GM21529 (cell line): ENCODE measurements around the gene VPS37D.
"Not testable (repeated sequence)": the region's sequence is repeated elsewhere in the genome, so short reads cannot be mapped to it uniquely, and the experiment has no call there.

Experiments used
- ATAC-seq: cut with Tn5 transposase; IDR thresholded peaks from one replicate; pipeline ENCODE4 v1.9.1; 2021; ENCODE audit not compliant: unreplicated experiment

The VPS37D gene

DNA sequence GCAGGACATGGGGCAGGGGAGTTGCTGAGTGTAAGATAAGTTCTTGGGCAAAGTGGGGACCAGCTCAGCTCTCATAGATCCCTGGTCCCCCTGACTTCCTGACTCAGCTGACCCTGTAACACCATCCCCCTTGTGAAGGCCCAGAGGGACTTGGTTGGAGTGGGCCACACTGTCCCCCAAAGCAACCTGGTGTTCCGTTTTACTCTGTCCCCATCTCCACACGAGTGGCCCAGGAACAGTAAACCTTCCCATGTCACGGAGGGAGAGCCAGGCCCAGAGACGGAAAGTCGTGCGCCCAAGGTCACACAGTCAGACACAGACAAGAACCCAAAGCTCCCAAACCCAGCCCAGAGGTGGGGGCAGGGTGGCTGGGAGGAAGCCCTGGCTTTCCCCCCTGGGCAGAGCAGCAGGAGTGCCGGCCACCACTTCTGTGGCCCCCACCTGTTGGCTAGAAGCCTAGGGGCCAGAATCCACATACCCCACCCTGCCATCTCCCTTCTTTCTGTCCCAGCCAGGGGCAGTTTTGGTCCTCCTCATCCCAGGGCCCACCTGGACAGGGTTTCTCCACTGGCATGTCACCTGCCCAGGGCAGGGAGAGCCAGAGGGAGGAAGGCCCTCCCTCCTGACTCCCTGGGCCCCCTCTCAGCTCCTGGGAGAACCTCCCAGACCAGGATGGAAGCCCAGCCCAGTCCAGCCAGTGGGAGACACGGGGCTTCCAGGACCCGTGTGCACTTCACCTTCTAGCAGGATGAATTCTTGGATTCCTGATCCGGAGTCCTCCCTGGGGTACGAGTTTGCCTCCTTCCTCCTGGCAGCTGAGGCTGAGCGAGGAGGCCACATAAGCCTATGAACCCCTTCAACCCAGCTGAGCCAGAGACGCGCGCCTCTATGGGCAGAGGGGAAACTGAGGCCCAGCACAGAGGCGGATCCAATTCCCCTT, 20.6 kb upstream of the VPS37D start:
- ATAC-seq: no peak

GRCh38 chr7:73647725-73648592, 19.7 kb upstream of the VPS37D start:
- ATAC-seq: no peak

DNA sequence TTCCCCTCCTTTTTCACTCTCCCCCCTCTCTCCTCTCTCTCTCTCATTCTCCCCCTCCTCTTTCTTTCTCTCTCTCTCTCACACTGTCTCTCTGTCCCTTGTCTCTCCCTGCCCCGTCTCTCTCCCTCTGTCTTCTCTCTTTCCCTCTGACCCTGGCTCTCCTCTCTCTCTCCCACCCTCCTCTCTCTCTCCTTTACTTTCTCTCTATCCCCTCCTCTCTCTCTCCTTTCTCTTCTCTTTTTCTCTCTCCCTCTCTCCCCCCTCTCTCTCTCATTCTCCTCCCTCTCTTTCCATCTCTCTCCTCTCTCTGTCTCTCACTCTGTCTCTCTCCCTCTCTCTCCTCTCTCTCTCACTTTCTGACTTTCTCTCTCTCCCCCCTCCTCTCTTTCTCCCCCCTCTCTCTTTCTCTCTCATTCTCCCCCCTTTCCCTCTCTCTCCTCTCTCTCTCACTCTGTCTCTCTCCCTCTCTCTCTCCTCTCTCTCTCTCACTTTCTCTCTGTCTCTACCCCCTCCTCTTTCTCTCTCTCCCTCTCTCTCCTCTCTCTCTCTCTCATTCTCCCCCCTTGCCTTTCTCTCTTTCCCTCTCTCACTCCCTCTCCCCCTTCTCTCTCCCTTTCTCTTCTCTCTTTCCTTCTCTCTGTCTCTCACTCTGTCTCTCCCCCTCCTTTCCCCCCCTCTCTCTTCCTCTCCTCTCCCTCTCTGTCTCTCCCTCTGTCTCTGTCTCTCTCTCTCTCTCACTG, 18.9 kb upstream of the VPS37D start:
- no peak for ATAC-seq

GRCh38 chr7:73649576-73649975, 18.1 kb upstream of the VPS37D start:
- no peak for ATAC-seq

DNA sequence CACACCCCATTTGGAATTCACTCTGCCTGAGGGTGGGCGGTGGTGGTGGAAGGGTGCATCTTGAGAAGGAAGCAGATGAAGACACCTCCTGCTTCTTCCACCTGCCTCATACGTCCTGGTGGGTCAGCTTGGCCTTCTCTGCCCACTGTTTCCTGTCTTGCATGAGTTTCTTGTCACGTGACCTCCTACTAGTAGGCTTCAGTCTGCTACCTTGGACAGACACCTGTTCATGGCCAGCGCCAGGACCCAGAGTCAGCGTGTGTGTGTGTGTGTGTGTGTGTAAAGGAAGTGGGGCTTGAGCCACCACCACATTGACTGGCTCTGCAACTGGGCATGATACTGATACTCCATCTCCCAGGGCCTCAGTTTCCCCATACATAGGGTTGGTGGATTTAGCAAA, 17.1 kb upstream of the VPS37D start:
- ATAC-seq: no peak

DNA sequence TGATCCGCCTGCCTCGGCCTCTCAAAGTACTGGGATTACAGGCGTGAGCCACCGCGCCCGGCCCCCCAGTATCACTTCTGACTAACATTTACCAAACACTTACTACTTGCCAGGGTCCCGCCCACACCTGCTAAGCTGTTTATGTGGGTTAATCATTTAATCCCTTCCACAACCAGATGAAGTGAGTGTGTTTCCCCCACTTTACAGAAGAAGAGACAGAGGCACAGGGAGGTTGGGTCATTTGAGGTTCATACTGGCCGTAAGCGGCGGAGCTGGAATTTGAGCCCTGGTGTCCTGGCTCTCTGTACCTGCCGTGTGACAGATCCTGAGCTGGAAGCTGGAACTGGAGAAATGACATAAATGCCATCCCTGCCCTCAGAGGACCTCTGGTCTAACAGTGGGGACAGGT, 15.1 kb upstream of the VPS37D start:
- ATAC-seq: no peak

GRCh38 chr7:73655309-73655708, 12.3 kb upstream of the VPS37D start:
- ATAC-seq: not testable (repeated sequence)

GRCh38 chr7:73659983-73660382, 7.6 kb upstream of the VPS37D start:
- ATAC-seq: no peak

- ATAC-seq: not testable (repeated sequence)
Observed at GRCh38 chr7:73660594-73660993, 7.0 kb upstream of the VPS37D start.

DNA sequence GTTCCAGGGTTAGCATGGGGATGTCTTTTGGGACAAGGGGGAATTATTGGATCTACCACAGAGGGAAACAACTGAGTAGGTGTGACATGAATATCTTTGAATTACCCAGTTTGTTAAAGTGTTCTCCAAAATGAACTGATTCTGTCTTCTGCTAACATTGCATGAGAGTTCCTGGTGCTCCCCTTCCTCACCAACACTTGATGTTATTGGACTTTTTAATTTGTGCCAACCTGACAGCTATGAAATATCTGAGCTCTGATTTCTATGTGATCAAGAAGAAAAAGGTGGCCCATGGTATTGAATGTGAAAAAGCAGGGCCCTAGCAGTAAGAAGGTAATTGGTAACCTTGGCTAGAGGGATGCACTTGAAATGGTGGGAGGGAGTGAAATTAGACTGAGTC, 4.6 kb upstream of the VPS37D start:
- ATAC-seq: no peak

GRCh38 chr7:73668103-73668885, 663 bp downstream of the VPS37D start:
- ATAC-seq: peak; percentile 9

GRCh38 chr7:73668886-73669230, 1.2 kb downstream of the VPS37D start:
- ATAC-seq: no peak

DNA sequence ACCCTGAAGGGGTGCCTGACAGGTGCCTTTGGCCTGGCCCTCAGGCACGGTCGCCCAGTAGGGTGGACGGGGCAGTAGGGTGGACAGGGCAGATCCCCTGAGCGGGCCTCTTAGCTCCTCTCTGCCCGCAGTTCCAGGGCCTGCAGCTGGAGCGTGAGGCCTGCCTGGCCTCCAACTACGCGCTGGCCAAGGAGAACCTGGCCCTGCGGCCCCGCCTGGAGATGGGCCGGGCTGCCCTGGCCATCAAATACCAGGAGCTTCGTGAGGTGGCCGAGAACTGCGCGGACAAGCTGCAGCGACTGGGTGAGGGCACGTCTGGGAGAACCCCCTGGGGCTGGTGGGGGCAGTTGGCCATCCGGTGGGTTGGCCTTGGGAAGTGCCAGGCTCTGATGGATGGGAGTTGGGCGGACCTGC, 1.7 kb downstream of the VPS37D start:
- no peak for ATAC-seq

DNA sequence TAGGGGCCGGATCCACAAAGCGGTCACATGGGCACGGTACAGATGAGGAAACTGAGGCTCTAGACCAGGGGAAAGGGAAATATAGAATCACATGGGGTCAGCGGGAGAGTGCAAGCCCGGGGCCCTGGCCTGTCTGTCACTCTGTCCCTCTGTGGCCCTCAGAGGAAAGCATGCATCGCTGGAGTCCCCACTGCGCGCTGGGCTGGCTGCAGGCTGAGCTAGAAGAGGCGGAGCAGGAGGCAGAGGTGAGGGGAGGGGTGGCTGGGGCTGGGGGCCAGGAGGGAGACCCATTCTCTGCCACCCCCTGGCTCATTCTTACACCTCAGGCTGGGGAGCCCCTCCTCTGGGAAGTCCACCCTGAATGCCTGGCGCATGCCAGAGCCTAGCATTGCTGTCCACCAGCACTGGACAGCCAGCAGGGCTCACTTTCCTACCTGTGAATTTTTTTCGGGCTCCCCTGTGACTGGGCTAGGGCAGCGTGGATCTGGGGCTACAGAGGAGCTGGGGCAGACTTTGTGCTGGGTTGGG, 2.3 kb downstream of the VPS37D start:
- no peak for ATAC-seq

- no peak for ATAC-seq
Observed at GRCh38 chr7:73671322-73671661, 3.7 kb downstream of the VPS37D start.

DNA sequence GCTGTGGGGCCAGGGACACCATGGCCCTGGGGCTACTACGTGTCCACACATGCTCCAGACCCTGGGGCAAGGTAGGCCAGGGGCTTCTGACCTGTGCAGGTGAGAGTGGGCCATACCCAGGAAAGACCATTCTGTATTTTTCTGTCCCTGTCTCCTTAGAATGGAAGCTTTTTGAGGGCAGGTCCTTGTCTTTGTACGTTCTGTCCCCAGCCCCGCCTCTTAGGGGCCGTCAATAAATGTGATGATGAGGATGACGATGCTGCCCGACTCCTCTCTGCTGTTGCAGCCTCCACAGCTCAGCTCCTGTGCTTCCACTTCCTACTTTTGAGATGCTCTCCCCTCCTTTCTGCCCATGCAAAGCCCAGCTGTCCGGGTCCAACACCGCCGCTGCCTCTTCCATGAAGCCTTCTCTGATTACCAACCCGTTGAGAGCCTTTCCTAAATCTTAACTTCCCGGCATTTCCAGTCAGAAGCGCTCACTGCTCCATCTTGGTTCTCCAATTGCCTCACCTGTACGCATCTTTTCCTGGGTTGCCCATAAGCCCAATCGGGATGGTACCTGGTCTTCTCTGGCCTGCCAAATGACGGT, 4.3 kb downstream of the VPS37D start:
- ATAC-seq: no peak

DNA sequence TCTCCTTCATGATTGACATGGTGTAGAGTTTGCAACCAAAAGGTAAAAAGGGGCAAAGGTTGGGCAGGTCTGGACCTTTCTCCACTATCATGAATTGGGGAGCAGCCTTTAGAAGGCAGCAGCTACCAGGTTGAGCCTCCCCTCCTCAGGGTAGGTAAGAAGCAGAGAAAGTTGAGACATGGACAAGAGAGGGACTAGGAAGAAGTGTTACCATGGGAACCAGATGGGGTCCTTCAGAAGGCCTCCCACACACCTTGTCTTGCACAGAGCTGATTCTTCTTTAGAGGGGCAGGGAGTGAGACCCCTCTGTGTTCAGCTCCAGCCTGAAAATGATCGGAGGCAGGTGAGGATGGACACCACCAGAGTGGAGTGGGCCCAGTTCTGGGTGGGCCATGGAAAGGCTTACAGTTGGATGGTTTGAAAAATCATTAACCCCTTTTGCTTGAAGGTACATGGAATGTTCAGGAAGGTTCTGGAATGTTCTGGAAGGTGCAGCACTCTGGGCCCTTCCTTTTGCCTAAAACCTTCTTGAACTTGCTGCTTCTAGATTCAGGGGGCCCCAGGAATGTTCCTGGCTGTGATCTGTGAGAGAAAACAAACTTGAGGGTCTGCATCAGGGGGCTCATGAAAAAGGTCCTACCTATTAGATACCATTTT, 7.0 kb downstream of the VPS37D start:
- ATAC-seq: no peak

- not testable (repeated sequence) for ATAC-seq
Observed at GRCh38 chr7:73676062-73676461, 8.4 kb downstream of the VPS37D start.

DNA sequence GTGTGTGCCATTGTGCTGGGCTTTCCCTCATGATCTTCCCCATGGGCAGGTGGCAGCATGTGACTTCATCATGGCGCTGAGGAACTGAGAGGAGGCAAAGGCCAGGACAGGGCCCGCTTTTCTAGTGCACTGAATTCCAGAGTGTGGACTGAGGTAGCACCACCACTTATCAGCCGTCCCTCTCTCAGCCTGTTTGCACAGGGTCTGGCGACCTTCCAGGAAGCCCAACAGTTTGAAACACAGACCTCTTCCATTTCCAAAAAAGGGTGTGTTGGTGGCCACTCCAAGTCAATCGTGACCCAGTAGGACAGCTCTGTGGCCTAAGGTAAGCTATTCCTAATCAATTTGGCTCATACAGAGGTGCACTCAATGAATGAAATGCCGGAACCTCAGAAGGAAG, 11.2 kb downstream of the VPS37D start:
- no peak for ATAC-seq
